GM19372 (cell line): ENCODE results near the gene AFAP1.

Experiments used
- ATAC-seq: cut with Tn5 transposase; IDR thresholded peaks from one replicate; pipeline ENCODE4 v1.9.1; 2021; ENCODE audit warnings: mild to moderate bottlenecking, low read depth, moderate library complexity; ENCODE audit not compliant: unreplicated experiment

AFAP1 gene, protein sequence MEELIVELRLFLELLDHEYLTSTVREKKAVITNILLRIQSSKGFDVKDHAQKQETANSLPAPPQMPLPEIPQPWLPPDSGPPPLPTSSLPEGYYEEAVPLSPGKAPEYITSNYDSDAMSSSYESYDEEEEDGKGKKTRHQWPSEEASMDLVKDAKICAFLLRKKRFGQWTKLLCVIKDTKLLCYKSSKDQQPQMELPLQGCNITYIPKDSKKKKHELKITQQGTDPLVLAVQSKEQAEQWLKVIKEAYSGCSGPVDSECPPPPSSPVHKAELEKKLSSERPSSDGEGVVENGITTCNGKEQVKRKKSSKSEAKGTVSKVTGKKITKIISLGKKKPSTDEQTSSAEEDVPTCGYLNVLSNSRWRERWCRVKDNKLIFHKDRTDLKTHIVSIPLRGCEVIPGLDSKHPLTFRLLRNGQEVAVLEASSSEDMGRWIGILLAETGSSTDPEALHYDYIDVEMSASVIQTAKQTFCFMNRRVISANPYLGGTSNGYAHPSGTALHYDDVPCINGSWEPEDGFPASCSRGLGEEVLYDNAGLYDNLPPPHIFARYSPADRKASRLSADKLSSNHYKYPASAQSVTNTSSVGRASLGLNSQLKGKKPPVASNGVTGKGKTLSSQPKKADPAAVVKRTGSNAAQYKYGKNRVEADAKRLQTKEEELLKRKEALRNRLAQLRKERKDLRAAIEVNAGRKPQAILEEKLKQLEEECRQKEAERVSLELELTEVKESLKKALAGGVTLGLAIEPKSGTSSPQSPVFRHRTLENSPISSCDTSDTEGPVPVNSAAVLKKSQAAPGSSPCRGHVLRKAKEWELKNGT

DNA sequence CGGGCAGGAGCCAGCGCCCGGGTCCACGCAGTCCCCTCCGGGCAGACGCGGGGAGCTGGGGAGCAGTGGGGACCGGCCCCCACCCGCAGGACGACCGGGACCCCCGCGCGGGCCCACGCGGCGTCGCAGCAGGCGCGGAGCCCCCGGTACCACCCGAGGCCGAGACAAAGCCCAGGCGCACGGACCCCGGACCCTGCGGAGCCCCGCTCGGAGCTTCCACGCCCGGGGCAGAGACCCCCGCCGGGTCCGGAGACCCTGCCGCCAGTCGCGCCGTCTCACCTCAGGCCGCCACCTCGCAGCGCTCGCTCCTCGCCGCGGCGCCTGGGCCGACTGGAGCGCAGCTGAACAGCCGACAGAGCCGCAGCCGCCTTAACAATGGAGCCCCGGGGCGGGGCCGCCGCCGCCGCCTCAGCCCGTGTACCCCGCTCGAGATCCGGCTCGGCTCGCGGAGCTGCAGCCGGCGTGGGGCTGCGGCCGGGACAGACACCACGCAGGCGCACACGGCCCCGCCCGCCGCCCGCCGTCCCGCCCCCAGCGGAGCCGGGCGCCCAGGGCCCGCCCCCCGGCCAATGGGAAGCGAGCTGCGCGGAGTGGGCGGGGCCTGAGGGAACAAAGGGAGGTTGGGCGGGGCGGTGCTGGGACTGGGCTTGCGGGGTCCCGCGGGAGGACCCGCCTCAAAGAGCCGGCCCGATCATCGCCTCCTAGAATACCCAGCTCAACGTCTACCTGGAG lies at the start of gene AFAP1:
AFAP1 (minus strand) TSS at position 485 of the 732 bp plus-strand sequence. CDS start 67,783 bp downstream, outside the sequence.
- peak; percentile 90 for ATAC-seq

DNA sequence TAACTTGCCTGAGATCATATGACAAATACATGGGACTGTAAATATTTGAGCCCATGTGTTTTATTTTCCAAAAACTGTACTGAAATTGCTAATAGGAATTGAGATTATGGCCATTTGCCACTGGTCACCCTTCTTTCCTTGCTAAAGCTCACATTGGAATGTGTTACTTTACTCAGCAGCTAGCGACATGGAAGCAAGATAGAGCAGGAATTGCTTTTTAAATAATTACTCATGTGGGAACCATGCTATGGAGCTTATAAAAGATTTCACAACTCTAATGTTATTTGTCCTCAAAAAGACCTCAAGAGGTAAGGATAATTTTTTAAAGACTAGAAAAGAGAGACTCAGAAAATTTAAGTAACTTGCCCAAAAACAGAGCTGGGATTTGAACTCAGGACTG lies 48.8 kb upstream of the AFAP1 start:
- no peak for ATAC-seq

DNA sequence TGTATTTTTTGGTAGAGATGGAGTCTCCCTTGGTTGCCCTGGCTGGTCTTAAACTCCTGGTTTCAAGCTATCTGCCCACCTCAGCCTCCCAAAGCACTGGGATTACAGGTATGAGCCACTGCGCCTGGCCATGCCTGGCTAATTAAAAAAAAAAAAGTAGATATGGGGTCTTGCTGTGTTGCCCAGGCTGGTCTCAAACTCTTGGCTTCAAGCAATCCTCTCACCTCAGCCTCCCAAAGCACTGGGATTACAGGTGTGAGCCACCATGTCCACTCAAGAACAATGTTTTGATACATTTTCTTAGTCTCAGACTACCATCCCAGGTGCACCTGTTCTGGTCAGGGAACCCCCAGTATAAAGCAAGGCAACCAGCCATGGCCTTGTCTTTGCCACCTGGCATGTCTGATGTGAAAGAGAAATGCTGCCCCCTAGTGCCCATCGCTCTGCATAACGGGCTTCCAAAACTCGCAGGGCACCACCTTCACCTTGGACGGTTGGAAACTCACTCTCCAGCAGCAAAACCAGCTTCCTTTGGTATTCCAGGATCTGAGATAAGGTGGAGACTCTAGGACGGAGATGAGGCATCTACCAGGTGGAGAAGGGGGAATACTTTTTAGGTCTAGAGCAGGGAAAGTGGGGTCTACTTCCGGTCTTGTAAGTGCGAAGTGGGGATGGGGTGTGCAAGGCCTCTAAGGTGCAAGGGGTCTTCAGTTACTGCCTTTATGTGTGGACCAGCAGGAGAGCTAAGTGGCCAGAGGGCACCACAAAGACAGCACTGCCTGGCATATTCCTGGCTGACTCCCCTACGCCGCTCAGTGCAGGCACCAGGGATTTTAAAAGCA lies 47.7 kb upstream of the AFAP1 start:
- ATAC-seq: no peak

DNA sequence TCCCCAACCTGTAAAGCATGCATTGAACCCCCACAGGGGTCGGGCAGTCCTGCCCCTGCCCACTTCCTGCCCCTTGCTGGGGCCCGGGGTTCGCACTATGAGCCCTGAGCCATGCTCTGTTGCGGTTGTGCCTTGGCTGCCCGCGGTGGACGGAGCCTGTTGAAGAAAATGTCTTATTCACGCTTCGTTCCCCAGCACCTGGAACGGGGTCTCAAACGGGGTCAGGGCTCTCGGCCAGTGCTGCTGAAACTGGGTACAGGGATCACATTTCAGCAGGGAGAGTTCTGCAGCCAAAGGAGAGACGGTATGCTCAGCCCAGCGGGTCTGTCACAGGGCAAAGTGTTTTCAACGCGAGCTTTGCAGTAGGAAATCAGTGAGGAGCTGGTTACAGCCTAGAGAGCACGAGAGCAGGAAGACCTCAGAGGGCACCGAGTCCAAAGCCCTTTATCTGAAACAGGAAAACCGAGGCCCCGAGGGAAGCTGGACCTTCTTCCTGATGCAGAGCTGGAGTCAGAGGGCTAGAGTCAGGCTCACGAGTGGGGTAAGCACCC lies 46.3 kb upstream of the AFAP1 start:
- ATAC-seq: no peak

DNA sequence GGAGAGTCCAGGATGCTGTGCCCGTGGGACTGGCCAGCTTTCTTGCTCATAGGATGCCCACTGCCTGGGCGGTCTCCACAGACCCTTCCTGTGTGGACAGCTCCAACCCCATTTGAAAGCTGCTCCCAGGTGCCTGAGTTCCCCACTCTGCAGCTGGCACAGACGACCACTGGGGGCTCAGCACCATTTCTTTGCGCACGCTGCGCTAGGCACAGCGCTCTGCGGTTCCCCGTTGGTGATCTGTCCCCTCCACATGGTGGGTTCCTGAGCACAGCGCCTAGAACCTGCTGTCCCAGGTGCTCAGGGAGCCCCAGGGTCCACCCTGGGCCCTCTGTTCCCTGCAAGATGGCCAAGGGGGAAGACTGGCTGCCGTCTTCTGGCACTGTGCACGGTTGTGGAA lies 45.4 kb upstream of the AFAP1 start:
- ATAC-seq: no peak

DNA sequence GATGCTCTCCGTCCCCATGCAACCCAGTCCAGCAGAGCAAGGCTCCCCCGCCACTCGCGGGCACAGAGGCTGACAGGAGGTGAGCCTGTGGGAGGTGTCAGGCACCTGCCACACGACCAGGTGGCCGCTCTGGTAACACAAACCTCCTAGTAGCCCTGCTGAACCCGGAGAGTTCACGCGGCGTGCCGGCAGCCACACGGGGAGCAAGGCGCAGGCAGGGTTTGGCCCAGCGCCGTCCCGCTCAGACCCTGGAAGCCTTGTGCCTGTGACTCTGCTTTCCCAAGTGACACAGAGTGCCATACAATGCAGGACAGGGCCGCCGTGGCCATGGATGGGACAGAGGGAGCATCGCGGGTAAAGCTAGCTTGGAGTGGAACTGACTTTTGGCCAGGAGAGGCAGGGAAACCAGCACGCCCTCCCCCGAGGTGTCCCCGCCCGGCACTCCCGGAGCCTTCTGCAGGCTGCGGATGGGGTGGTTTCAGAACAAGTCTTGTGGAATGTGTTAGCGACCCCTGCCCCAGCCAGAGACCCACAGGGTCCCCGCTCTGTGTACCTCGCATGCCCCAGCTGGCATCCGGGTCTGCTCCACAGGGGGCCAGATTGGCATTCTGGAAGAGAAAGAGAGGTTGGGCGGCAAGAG lies 44.7 kb upstream of the AFAP1 start:
- ATAC-seq: no peak

DNA sequence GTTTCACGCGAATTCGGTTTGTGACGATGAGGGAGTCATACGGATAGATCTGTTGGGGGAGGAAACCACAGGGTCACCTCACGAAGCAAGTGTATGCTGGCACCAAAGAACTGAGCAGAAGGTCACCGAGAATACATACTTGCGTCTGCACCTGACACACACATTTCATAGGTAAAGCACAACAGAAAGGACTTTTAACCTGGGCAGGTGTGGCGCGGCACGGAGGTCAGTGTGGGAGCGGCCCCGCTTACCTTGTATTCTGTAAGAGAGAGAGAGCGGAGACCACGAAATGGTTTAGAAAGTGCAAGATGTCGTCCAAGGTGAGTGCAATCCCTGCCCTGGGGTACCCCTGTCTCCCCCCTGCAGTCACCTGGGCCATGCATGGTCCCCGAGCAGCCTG lies 43.6 kb upstream of the AFAP1 start:
- no peak for ATAC-seq

DNA sequence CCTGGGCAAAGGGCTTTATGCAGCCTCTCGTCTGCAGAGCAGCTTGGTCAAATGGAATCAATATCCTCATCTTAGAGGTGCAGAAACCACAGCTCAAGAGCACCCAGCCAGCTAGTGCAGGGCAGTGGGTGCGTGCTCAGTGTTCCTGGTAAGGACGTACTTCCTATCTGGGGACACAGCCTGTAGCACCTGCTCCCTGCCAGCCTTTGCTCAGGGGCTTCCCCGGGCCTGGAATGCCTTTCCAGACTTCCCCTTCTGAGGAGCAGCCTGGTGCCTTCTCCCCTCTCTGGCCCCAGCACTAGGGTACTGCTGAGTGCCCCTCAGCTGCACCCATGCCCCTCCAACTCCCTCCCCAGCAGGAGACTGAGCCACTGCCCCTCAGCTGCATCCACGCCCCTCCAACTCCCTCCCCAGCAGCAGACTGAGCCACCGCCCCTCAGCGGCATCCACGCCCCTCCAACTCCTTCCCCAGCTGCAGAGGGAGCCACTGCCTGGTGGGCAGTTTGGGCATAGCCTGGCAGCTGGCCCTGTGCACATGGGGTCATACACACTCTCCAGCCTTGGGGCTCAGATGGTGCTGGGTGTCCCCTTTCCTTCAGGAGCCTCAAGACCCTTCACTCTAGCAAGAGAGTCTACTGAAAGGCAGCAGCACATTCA lies 42.2 kb upstream of the AFAP1 start:
- ATAC-seq: no peak

DNA sequence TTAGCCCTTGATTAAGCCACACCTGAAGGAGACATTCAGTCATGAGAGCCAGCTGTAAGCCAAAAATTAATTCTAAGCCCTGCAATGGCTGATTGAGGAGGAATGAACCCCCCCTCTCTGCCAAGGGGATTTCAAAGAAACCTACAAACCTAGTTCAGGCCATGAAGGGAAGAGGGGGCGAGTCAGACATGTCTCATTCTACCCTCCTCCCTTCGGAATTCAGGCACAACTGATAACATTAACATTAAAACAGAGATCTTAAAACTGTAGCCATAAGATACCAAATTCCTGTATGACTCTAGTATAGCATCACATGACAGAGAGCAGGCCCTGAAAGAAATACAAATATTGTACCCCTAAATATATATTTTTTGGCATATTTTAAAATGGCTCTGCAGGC lies 40.4 kb upstream of the AFAP1 start:
- ATAC-seq: no peak

DNA sequence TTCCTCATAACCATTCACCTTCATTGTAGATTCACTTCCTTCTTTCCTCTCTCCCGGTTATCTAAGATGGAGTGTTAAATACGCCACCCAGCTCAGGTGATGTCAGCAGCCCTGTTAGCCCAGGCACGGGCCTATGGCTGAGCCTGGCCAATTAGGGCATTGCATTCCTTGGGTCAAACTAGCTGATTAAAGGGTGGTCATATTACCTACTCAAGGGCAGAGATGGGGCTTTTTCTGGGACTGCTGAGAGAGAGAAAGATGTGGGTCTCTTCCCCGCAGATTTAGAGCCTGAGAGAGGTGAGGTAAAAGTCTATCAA lies 39.9 kb upstream of the AFAP1 start:
- no peak for ATAC-seq

DNA sequence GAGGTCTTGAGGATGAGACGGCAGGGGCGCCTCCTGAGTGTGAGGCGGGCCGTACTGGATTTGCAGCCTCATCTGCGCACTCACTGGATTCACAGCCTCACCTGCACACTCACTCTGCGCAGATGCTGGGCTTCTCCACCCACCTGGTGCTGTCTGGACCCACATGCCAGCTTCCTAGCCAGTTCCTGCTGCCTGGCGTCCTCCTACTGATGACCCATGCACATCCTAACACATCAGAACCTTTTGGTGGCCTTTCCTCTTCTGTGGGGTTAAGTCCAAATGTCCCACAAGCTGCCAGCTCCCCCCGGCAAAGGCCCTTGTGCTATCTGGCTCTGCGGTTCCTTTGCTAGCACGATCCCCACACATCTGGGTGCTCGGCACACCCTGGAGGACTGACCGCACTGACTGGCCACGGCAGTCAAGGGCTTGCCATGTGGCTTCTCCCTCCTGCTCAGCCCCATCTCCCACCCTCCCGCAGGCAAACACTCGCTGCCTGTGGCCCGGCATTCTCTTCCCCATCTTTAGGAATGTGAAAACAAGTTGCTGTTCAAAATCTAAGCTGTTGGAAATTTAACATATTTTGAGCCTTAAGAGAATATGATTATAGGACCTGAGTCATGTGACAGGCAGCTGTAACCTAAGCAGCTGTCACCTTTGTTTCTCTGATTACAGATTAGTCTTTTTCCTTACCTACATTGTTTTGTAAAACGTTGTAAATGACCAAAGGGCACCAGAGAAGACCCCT lies 39.4 kb upstream of the AFAP1 start:
- no peak for ATAC-seq

DNA sequence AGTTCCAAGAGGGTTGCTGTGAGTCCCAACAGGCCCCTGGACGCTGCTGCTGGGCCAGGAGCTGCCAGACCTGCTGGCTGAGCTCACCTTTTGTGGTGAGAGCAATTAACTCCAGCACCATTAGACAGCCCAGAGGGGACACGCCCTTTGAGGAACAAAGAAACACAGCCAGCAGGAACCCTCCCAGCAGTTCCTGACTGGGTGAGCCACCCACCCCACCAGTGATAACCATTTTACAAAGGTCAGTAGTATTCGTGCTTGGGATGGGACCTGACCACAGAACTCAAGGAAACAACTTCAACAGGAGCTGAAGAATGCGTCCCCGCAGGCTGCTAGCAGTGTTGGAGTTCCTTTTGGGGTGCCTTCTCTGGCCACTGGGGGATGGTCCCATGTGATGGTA lies 38.8 kb upstream of the AFAP1 start:
- ATAC-seq: no peak

DNA sequence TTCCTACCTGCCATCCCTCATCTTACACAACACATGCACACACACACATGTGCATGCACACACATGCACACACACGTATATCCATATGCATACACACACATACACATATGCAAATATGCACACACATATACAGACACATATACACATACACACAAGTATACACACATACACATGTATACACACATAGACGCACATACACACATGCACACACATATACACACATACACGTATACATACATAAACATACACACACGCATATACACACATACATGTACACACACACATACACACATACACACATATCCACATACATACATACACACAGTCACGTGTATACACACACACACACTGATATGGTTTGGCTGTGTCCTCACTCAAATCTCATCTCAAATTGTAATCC lies 37.0 kb upstream of the AFAP1 start:
- no peak for ATAC-seq

DNA sequence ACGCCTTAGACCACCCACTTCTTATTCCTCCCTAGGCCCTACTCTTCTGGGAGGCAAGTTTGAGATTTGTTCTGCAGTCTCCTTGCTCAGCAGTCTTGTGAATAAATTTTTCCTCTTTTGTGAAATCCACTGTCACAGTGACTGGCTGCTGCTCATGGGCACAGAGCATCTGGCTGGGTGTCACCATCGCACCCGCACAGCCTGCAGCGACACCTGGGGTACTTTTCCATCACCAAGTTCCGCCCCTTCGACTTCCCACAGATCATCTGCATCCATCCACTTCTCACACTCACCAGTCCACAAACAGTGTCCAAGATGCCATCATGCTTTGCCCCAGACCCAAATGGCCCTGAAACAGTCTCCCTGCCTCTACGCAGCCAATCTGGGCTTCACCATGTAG lies 36.4 kb upstream of the AFAP1 start:
- ATAC-seq: no peak

DNA sequence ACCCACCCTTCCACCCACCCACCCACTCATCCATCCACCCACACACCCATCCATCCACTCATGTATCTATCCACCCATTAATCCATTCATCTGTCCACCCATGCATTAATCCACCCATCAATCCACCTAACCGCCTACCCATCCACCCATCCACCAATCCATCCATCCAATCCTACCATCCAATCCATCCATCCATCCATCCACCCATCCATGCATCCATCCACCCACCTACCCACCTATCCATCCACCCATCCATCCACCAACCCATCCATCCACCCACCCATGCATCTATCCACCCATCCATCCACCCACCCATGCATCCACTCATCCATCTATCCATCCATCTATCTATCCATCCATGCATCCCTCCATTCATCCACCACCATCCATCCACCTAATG lies 34.8 kb upstream of the AFAP1 start:
- ATAC-seq: no peak

DNA sequence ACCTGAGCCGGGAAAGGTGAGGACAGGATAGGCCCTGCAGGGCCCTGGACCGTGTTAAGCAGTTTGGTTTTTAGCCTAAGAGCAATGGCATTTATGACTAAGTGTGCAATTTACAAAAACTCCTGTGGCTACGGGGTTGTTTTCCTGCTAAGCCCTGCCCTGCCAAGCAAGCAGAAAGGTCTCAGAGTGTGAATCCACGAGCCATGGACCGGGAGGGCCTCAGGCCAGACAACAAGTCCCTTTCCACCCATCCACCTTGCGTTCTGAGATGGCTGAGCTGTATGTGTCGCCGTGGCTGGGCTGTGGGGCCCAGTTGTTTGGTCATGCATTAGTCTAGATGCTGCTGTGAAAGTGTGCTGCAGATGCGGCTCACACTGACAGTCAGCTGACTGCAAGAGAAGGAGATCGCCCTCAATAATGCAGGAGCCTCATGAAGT lies 33.9 kb upstream of the AFAP1 start:
- ATAC-seq: no peak

DNA sequence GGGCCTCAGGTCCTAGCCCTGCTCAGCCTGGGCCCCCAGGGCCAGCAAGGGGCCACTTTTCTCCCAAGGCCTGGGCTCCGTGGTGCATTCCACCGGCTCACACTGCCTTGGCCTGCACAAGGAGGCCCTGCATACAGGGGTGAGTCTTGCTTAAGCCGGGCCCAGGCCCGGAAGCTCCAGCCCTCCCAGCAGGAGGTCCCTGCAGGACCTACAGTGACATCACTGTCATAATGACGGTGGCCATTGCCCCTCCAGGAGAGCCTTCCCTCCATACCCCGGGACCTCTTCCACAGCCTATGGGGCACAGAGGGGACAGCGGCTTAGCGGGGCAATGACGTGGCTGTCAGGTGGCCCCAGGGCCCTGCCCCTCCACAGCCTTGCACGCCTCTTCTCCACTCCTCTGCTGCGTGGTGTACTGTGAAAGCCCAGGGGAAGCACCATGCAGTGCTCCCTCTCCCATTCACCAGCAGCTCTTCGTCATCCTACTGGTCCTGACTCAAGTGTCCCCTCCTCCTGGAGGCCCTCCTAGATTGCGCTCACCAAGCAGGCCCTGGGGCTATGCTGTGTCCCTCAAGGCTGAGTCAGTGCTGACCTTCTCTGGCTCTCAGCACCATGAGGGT lies 32.3 kb upstream of the AFAP1 start:
- ATAC-seq: no peak

DNA sequence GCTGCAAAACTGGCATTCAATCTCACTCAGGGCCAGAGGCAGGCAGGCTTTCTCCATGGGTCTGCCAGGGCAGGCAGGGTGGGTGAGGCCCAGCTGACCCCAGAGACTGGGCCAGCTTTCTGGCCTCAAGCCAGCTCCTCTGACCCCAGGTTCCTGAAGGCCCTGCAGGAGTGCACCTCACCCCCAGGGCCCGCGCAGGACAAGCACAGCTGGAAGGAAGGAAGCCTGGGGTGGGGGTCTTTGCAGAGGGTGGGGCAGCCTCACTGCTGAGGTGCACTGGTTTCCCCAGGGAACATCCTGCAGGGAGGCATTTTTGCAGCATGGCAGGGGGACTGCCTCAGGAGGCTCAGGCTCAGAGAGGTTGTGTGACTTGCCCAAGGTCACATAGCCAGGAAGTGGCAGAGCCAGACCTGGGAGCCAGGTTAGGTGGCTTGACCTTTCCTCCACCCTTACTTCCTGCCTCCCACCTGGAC lies 31.5 kb upstream of the AFAP1 start:
- ATAC-seq: no peak
